Measurements from ENCODE around the gene SLC9A3.

The SLC9A3 gene

DNA sequence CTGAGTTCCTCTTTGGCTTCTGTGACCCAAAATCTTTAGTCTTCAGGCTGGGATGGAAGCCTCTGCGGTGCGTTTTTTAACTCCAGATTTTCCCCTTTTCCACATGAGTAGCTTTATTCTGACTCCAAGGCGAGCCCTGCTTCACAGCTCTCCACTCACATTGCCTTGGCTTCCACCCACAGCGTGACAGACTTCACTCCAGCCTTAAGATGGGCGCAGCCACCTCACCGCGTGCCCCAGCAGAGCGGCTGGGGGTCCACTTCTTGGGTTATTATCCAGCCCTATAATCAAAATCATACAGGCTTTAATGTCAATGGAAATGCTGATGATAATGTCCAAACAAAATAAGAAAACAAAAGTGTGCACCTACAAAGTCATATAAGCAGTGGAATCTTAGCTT, 80.0 kb downstream of the SLC9A3 start:
- DNase-seq (ENCODE audit: low read depth in 2 of 2): no peak

DNA sequence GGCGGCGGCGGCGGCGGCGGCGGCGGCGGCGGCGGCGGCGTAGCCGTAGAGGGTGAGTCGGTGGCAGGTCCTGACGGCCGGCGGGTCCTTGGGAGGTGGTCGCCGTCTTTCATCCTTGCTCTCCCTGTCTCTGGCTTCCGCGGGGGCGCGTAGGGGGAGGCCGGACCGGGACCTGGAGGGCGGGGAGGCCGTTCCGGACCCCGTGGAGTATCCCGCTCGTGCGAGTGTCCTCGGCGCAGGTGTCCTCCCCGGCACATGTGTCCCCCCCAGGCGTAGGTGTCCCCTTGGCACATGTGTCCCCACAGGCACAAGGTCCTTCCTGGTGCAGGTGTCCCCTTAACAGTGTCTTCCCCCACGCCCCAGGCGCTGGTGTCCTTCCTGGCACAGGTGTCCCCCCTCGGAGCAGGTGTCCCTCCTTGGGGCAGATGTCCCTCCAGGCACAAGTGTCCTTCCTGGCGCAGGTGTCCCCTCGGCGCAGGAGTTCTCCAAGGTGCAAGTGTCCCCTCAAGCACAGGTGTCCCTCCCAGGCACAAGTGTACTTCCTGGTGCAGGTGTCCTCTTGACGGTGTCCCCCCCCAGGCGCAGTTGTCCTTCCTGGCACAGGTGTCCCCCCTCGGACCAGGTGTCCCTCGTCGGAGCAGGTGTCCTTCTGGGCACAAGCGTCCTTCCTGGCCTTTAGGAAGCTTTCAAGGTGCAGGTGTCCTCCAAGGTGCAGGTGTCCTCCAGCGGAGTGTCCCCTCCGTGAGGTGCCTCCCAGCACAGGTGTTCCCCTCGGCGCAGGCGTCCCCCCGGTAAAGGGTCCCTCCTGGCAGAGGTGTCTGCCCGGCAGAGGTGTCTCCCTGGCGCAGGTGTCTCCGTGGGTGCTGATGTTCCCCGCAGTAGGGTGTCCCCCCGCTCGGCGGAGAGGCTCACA, 80.8 kb downstream of the SLC9A3 start:
- peak in 1 of 2 donors; percentile 12 for DNase-seq (ENCODE audit: low read depth in 2 of 2)

DNA sequence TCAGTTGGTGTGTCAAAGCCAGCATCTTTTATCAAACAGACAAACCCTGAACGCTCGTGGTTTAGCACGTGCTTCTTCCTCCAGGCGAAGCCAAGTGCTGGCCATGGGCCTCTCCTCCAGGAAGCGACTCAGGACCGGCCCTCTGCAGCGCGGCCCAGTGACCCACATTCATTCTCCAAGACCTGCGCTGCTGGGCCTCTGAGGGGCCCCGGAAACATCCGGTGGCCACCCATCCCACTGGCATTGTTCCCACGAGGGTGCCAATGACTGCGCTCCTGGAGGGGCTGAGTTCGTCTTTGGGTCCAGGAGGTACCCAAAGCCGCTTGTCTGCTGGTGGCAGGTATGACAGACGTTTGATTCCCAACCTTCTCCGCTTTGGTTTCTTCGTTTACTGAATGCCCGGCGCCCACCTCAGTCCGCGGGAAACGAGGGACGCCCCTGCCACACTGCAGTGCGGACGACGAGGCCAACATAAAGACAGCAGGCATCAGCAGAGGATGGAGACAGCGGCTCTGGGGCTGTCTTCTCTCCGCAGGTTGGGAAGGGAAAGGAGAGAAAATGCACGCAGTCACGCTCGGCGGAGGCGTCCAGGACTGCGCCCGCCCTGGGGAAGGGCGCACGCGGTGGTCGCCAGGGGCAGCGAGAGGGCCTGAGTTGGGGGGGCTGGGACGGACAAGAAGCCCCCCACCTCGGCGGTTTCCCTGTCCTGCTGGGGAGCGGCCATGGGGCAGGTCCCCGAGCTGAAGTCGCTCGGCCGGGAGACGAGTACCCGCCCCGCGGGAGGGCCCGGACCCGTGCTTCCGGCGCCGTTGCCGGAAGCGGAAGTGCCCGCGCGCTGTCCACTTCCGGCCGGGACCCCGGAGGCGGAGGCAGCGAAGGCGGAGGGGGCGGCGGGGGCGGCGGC, 81.7 kb downstream of the SLC9A3 start, which contains the start of gene EXOC3:
Gene EXOC3 (plus strand): TSS at position 842 of the 904 bp plus-strand sequence. CDS start 3,030 bp downstream, outside the sequence.
- DNase-seq (ENCODE audit: low read depth in 2 of 2): peak; percentile 62 to 72

DNA sequence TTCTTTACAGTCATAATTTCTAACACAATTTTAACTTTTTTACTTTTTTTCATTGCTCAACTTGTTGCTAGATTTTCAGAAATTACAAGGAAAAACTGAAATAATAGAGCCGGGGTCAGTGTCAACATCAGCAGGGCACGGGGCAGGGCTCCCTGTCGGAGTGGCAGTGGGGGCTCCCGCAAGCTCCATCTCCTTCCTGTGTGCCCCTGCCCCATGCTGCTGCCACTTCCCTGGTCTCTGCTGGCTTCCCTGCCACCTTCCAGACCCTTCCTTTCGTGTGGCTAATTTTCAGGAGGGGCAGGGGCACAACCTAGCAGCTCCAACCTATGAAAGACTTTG, 82.3 kb downstream of the SLC9A3 start:
- no peak for DNase-seq (ENCODE audit: low read depth in 2 of 2)

DNA sequence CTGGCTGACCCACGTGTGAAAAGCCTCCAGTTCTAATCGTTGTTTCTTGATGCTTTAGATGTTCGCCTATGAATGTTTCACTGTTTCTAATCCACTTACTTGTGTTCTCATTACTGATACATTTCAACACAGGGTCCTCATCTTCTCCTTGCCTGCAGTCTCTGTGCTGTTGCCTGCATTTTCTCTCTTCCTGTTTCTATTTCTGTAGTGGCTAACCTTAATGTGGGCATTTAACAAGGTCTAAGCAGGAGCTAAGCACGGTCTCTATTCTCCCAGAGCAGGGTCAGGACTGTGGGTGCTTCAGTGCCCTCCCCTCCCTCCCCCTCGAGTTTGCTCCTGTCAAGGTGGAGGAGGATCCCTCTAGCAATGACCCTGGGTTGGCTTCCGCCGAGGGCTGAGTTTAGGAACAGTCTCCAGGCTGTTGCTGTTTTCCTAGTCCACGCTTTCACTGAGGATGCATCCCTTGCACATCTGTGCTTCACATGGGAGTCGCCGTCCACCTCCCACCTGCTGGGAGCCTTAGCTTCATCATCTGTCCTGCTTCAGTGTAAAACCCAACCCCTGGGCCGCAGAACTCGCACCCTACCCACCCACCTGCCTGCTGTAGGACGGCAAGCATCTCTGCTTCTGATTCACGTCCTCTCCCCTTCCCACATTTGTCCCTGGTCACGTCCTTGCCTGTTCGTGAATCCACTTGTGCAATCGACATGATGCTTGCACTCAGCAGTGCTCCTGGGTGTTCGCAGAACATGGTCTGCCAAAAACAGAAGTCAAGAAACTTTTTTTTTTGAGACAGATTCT, 83.6 kb downstream of the SLC9A3 start:
- no peak for DNase-seq (ENCODE audit: low read depth in 2 of 2)

DNA sequence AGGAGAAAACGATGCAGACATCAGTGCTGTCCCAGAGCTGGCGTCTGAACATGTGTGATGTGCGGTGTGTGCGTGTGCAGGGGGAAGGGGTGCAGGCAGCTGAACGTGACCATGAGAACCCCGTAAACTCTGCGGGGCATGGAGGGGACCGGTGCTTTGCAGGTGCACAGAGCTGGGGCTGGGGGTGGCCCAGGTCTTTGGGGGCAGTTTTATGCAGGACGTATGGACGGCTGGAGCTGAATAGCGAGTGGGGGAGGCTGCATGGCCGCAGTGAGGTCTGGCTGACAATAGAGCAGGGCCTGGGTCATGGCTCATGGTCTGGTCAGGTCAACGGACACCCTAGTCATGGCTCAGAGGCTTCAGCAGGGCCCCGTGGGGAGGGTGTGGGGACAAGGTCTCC, 84.6 kb downstream of the SLC9A3 start:
- no peak for DNase-seq (ENCODE audit: low read depth in 2 of 2)

DNA sequence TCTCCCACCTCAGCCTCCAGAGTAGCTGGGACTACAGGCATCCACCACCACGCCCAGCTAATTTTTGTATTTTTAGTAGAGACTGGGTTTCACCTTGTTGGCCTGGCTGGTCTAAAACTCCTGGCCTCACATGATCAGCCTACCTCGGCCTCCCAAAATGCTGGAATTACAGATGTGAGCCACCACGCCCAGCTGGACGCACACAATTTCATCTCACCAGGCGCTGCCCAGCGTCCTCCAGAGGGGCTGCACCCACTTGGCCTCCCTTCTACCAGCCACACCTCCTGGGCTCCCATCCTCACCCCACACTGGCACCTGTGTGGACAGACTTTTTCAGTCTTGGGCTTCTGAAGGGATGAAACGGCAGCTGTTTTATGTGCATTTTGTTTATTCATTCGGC, 85.1 kb downstream of the SLC9A3 start:
- no peak for DNase-seq (ENCODE audit: low read depth in 2 of 2)

DNA sequence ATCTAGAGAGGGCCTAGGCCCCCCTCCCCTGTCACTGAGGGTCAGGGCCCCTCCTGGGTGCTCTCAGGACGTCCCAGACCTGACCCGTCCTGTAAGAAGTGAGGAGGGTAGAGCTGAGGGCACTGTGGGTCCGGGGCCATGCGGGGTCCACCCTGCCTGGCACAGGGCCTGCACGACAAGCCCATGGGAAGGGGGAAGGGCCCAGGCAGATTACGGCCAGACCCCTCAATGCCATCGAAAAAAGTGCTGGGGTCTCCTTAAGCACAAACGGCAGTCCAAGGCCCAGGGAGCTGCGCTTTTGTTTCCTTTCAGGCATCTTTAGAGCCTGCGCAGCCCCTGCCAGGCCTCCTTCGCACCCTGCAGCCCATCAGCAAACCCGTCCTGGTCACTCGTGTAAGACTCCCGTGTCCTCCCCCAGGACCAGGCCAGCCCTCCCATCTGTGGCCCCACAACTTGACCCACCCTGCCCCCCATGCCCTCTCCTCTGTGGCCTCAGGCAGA, 85.7 kb downstream of the SLC9A3 start:
- DNase-seq (ENCODE audit: low read depth in 2 of 2): no peak

DNA sequence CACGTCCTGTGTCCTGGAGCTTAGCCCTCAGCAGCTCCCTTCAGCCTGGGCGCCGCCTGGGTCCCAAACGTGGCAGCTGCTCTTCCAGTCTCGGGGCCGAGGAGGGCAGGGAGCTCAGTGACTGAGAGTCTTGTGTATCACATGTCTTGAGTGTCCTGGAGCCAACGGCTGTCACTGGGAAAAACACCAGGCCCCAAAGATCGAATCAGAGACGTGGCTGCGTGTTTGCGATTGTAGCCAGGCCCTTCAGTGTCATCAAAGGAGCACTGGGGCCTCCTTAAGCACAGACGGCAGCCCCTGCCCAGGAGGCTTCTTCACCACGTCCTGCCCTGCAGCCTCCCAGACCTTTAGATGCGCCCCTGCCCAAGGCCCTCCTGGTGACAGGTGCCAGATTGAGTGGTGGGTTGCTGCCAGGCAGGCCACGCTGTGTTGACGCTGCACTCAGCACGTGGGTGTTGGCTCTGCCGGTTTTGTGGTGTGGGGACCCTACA, 86.9 kb downstream of the SLC9A3 start:
- DNase-seq (ENCODE audit: low read depth in 2 of 2): no peak

DNA sequence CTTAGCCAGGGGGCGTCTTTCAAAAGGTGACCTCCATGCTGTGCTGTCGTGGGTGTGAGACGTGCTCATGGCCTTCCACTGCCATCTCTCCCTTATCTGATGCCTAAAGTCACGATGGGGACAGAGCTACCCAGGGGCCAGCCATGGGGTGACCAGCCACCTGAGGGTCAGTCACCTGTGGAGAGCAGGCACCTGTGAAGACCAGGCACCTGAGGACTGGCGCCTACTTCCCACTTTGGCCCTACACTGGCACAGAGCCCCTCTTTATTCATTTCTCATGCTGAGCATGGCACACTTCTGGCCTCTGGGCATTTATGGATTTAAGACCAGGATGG, 87.6 kb downstream of the SLC9A3 start:
- no peak for DNase-seq (ENCODE audit: low read depth in 2 of 2)

DNA sequence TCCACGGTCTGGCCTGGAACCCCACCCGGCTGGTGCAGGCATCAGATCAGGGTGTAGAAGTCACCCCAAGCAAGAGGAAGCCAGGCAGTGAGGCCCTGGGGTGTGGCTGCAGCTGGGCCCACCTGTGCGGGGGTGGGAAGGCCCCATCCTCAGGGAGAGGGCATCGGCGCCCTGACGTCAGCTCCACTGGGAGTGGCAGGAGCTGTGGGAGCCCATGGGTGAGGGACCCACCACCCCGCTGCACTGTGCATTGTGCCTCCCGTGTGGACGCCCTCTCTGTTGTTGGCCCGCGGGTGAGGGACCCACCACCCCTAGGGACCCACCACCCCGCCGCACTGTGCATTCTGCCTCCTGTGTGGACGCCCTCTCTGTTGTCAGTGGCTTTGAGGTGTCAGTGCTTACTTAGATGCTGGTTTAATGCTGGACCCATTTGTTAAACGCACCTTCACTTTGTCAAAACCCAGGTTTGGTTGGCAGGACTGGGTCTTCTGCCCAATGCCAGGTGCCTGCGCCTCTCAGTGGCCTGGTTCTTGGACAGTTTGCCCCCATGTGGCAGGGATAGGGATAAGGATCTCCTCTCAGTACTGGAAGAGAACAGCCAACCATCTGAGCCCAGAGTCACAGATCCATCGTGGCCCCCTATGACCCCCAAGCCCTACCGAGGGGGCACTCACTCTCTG, 88.1 kb downstream of the SLC9A3 start:
- no peak for DNase-seq (ENCODE audit: low read depth in 2 of 2)

DNA sequence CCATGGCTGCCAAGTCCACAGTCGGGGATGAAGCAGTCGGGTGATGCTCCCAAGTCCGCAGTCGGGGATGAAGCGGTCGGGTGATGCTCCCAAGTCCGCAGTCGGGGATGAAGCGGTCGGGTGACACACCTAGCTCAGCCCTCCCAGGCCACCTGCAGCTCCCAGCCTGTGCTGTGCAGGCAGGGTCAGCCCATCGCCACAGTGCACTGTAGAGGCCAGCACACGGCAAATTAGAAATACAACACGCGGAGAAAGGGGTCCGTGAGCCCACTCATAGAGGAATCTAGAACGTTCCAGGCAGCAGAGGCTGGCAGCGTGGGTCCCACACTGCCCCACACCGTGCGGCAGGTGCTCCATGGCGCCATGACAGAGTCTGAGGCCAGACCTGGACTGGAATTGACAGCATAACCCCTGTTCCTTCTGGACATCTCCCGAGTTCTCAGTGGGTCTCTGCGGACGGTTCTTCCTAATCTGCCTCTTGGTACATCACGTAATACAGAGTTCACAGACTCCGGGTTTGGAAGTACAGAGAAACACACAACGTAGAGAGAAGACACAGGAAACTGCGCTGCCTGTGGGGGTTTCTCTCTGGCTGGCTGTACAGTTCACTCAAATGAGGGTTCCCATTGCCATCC, 89.0 kb downstream of the SLC9A3 start:
- no peak for DNase-seq (ENCODE audit: low read depth in 2 of 2)

DNA sequence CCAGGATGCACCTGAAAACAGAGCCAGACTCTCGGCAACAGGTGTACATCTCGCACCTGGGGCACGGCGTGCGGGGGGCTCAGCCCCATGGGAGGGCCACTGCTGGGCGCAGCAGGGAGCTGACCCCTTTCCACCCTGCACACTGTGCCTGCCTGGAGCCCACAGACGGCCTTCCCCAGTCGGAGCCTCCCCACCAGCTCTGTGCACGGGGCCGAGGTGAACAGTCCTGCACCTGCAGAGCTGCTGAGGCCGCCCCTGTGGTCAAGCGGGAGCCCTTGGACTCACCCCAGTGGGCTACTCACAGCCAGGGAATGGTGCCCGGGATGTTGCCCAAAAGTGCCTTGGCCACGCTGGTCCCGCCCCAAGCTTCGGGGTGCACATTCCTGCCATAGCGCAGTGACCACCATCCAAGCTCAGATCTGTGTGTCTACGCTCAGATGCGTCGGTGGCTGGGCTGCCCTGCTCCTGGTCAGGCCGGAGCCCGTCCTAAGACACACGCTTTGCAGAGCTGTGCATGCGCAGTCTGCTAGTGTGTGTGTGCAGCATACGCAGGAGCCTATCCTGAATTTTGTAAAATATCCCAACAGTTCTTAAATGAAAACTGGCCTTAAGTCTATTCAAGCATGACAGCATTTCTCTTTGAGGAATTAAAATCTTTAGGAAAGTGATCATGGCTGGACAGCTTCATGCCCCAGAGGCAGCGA, 89.7 kb downstream of the SLC9A3 start:
- DNase-seq (ENCODE audit: low read depth in 2 of 2): no peak

DNA sequence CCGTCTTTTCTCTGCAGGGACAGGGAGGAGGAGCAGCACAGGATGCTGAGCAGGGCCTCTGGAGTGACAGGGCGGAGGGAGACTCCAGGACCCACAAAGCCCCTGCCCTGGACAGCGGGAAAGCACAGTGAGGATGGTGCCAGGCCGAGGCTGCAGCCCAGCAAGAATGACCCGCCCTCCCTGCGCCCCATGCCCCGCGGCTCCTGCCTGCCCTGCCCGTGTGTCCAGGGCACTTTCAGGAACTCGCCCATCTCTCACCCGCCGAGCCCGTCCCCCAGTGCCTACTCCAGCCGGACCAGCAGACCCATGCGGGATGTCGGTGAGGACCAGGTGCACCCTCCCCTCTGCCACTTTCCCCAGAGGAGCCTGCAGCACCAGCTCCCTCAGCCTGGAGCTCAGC, 90.4 kb downstream of the SLC9A3 start:
- DNase-seq (ENCODE audit: low read depth in 2 of 2): no peak

DNA sequence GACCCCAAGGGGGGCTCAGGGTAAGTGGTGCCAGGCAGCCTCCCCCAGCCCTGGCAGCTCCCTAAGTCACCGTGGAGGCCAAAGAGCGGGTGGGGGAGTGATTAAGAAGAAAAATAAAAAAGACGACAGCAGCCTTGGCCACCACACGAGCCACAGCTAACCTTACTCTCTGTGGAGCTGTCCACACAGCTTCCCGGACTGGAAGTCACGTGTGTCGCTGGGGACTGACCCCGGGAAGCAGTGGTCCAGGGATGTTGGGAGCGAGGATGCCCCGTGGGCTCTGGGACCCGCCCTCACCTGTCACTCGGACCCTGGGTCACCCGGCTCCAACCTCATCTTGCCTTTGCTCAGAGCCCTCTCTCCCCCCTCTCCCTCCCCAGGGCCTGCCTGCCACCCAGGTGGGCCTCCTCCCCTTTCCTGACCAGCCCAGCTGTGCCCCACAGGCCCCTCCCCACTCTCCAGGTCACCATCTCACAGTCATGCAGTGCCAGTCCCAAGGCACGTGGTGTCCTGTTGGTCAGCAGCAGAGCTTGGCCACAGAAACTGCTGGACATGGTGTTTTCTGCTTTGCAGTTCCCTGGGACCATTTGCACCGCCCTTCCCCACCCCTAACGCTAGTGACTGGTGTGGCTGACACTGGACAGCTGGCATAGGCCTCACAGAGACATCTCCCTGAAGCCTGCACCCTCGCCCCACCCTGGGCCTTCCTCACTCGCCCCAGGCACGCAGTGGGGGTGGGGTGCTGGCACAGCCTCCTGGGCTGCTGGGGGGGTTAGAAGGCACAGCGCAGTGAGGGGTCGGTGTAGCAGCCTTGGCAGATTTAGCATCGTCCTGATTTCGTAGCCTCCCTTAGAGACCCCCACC, 91.1 kb downstream of the SLC9A3 start:
- DNase-seq (ENCODE audit: low read depth in 2 of 2): no peak

DNA sequence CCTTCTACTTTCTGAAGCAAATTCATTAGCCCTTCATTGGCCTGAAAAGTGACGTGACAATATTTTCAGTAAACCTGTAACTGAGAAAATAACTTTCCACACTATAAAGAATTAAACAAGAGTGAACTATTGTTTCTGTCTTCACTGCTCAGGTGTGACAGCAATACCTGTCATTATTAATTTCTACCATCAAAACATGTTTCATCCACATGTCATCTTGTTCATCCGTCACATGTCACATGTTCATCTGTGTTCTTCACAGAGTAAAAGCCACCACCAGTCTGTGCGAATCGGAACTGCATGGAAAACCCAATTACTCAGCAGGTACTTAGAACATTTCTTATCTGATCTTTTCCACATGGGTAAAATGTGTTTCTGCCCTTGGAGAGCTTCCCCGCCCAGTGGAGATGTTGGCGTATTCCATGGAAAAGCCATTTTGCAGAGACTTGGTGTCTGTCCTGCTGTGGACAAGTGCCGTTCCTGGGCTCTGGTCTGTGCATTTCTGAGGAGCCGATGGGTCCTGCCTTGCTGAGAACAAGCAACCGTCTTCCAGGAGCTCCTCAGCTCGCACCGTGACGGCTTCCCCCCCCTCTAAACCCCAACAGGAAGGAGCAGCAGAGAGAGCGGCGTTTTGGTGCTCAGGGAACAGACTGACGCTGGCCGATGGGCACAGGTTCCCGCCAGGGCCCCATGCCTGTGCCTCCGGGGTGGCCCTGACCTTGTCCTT, 91.9 kb downstream of the SLC9A3 start:
- no peak for DNase-seq (ENCODE audit: low read depth in 2 of 2)

DNA sequence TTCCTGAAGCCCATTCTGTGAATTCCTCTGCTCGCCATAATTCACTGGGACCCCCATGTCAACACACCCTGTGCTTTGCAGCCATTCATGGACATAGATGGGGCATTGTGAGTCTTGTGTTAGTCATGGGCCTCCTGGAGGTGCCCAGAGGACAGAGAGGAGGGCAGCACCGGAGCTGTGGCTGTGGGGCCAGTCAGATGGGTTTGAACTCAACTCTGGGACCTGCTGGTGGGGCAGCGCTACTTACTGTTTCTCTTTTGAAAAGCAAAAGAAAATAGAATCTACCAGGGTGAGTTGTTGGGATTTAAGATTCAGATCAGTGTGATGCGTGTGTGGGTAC, 92.6 kb downstream of the SLC9A3 start:
- no peak for DNase-seq (ENCODE audit: low read depth in 2 of 2)

DNA sequence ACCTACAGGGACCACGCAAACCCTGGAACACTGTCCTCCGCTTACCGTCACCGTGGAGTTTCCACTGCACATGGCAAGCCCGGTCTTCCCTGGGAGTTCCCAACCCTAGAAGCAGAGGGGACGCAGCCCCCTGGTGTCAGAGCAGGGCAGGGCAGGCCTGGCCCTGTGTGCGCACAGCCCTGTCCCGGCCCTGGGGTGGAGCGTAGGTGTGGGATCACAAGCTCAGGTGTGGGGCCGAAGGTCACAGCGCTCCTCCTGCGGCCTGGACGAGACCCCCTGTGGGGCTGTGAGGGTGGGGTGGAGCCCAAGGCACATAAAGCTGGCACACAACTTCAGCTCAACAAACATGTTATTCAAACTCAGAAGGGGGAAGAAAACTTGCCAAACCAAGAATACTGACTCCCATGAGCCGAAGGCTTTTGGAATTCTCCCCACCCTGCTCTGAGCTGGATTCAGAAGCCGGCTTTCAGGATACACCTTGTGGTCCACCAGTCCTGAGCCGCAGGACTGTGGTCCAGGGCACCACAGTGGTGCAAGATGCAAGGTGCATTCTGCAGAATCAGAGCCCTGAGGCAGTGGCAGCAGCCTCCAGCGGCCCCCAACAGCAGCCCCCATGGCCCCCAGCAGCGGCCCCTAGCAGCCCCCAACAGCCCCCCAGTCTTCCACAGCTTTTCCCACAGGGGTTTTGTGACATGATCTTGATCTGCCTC, 93.1 kb downstream of the SLC9A3 start:
- DNase-seq (ENCODE audit: low read depth in 2 of 2): peak in 1 of 2 donors; percentile 49

All from stimulated activated CD4-positive, alpha-beta T cell treated with anti-CD3 and anti-CD28 coated beads, Interleukin-1b, Interleukin-23, amount 100 ng/mL, for 4 hours (primary cell).